Posterior vena cava (tissue), 2 donors: ENCODE measurements around the gene DTHD1. TPM values are rescaled to one million over a fixed set of nuclear protein-coding genes. Genes with fewer than 3 reads are reported as not detected.

Experiments
- DNase-seq: peaks from one replicate; pipeline ENCODE4 v3.0.0-alpha.2; 2020; ENCODE audit warnings: low spot score
- intact Hi-C, 2 donors: fragments of 100-400 bp; cut with DNase I; formaldehyde crosslinking; loops; one replicate each; pipeline versions ENCODE4 v1.14.1 to v1.14.2; 2022 to 2023
- long read RNA-seq, 2 donors: library from polyadenylated mRNA; unstranded; transcript quantifications; one replicate each; pipeline ENCODE4 v2.0.0, GENCODE V29; 2020 to 2021
- total RNA-seq, 2 donors: library from RNA; stranded (reverse); fragmentation: NEBNext Ultra II Directional; extraction: Animal tissue kit (Norgen Biotek cat#: 25700); gene quantifications; one replicate each; pipeline ENCODE4 v1.2.1, GENCODE V29; 2021
- donor health status: DM: yes; HTN: yes; CAD: no.
- donor health status: DM: yes; HTN: yes; CAD: no.

The DTHD1 gene
- under 1 TPM; 0.37 to 0.38 TPM for total RNA-seq
- long read RNA-seq, donor 1 = 0 reads
- long read RNA-seq, donor 2 = 0 reads

- intact Hi-C loops = no loop called here
- no peak for DNase-seq
Observed at GRCh38 chr4:36281384-36282106, at the start of gene DTHD1. TSS of gene DTHD1 (plus strand) at chr4:36281616. CDS start at chr4:36281759, 143 bp downstream.

GRCh38 chr4:36233567-36234266 is 47.7 kb upstream of the DTHD1 start:
- intact Hi-C loops = no loop called here
- no peak for DNase-seq

DNA sequence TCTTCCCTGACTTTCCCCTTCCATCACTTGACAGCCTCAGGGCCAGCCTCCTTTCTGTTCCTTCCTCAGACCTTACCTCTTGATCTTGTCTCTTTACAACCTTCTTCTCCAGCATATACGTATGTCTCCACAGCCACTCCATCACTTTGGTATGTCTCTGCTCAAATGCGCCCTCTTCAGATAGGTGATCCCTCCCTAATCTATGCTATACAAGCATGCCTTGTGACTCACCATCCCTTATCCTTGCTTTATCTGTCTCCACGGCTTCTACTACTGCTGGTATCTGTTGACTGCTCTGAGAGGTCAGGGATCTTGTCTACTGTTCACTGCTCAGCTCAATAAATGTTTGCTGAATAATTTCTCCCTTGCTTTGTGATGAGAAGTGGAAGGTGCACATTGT is 46.1 kb upstream of the DTHD1 start:
- intact Hi-C loops = no loop called here
- DNase-seq = no peak

DNA sequence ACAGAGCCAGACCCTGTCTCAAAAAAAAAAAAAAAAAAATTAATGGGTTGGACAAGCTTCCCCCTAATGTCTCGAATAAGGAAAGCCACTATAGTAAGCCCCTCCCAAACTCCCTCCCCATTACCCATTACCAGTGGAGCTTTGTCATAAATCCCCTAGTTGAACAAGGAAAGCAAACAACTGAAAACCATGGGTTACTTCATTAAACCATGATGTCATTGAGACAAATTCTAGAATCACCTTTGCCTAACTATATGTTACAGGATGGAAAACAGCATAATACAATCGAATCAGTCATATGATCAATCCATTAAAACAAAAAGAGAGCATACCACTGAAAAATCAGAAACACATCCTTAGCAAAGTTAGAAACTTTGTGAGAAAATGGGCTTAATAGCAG is 45.3 kb upstream of the DTHD1 start:
- no peak for DNase-seq
- intact Hi-C loops = no loop called here

DNA sequence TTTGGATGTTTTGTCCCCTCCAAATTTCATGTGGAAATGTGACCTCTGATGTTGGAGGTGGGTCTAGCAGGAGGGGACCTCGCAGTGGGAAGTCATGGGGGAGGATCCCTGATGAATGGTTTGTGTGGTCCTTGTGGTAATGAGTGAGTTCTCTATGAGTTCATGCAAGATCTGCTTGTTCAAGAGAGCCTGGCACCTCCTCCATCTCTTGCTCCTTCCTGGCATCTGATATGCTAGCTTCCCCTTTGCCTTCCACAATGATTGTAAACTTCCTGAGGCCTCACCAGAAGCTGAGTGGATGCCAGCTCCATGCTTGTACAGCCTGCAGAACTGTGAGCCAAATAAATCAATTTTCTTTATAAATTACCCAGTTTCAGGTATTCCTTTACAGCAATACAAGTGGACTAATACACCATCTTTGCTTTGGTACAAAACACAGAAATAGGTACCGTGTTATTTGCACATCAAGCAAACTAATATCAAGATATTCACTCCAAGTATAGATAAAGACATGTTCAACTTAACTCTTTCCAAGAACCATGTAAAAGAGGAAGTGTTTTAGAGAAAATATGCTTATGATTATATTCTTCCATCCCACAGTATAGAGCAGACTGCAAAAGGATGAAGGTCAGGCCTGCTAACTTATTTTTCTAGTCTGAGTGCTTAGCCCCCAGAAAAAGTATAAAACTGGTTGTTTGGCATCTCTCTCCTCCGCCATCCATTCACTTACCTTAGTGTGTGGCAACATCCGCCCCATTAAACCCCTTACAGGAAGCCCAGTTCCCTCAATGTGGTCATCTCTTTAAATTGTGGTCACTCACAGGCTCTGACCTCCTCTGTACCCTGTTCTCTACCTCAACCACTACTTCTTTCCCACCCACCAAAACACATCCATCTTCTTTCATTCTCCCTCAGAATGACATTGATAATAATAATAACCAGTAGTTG is 43.8 kb upstream of the DTHD1 start:
- DNase-seq = no peak
- intact Hi-C loops = no loop called here

GRCh38 chr4:36241771-36242170 is 39.6 kb upstream of the DTHD1 start:
- no peak for DNase-seq
- intact Hi-C loops = no loop called here

- intact Hi-C loops = no loop called here
- DNase-seq = no peak
Observed at GRCh38 chr4:36242629-36243354, 38.6 kb upstream of the DTHD1 start.

- DNase-seq = peak; percentile 83
- intact Hi-C loops = no loop called here
Observed at GRCh38 chr4:36243355-36244256, 37.8 kb upstream of the DTHD1 start.

DNA sequence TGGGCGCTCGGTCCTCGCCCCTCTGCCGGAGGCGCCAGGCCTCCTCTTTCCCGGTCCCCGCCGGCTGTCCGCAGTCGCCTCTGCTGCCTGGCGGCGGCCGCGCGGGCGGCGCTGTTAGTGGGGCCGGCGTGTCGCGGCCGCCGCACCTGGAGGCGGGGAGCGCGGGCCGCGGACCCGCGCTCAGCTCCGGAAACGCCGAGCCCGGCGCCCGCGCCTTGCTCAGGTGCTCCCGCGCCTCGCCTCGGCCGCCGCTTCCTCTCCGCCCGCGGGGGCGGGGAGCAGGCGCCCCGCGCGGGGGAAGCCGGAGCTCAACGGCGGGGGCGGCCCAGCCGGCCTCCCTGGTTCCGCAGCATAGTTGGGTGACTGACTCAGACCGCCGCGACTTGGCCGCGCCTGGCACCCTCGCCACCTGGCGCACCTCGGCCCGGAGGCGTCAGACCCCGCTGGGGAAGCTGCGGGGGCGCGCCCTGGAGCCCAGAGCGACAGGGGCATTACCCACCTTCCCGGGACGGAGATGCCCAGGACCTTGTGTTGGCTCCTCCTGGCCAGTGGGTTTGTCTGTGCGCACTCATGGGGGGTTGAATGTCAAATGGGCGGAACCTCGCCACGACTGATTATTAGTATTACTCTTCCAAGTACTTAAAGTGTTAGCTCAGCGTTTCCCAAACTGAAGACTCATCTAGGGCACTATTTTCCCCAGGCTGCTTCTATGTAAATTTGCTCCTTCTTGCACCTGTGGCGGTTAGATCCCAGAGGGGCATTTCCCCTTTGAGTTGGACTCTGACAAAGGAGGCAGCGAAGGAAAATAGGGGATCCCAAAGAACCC is 36.9 kb upstream of the DTHD1 start, which contains the start of gene ARAP2:
Gene ARAP2, minus strand, starts transcription at position 258 of the 826 bp plus-strand sequence. CDS start 15,028 bp downstream, outside the sequence.
- intact Hi-C loops = no loop called here
- peak; percentile 84 for DNase-seq

- intact Hi-C loops = no loop called here
- DNase-seq = no peak
Observed at GRCh38 chr4:36249610-36250009, 31.8 kb upstream of the DTHD1 start.

DNA sequence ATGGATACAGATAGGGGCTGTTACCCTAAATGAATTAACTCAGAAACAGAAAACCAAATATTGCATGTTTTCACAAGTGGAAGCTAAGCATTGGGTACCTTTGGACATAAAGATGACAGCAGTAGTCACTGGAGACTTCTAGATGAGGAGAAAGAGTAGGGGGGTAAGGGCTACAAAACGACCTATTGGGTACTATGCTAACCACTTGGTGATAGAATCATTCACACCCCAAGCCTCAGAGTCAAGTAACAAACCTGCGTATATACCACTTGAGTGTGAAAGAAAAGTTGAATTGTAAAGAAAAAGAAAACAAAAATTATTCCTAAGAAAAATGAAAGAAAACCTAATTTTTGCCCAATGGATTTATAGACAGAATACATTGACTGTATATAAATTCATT is 29.4 kb upstream of the DTHD1 start:
- intact Hi-C loops = no loop called here
- DNase-seq = no peak

DNA sequence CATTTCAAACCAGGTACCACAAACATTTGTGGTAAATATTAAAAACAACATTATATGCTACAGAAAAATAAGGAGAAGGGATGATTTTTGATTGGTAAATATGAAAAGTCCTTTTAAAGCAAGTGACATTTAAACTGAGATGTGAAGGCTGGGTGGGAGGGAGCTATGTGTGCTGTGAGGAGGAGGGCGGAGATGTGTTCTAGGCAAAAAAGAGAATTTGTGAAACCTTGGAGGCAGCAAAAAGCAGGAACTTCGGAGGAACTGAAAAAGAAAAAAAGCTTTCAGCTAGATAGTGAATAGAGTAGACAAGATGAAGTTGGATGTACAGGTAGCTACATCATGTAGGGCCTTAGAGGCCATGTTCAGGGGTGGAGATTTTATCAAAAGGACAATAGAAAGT is 27.0 kb upstream of the DTHD1 start:
- no peak for DNase-seq
- intact Hi-C loops = no loop called here

DNA sequence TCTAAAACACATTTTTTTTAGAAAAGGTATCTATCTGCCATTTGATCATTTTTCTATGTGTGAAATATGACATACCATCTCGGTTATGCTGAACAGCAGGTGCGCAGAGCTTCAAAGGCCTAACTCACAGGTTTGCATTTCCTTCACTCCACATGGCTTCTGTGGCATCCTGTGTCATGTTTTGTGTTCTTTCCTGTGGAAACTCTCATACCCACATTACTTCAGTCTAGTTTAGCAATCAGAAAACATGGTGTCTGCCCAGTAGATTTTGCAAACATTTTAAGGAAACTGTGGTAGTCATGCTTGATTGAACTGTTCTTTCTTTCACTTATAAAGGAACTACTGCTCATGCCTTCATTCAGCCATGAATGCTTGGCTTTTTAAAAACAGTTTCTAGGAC is 25.8 kb upstream of the DTHD1 start:
- DNase-seq = no peak
- intact Hi-C loops = no loop called here

DNA sequence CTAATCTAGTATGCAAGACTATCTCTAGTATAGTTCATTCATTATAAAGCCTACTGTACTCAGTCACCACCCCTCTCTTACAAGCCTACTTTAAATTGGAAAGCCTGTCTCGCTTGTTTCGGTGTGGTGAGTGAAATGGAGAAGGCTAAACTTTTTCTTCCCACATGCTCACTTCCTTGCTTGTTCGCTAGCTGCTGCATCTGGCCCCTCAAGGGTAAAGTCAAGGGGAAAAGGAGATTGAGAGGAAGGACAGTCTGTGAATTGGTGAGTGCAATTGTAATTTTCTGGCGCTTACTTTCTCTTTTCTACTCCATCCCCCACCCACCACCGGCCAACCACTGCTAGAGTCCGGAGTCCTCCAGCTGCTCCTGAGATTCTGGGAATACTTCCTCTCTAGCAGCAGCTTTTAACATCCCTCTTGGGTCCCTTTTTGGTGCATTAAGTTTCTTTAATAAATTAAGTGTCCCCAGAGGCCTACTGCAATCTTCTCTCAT is 25.0 kb upstream of the DTHD1 start:
- no peak for DNase-seq
- intact Hi-C loops = no loop called here

DNA sequence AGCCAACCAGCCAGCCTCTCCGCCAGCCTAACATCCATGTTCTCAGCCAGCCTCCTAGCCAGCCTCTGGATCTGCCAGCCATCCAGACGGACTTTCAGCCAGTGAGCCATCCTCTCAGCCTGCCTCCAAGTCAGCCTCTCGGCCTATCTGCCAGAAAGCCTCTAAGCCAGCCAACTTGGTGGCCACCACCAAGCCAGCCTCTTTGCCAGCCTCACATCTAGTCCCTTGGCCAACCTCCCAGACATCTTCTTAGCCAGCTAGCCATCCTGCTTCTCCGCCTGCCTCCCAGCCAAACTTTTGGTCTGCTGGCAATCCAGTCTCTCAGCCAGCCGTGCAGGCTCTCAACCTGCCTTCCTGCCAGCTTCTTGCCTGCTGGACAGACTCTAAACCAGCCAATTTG is 20.7 kb upstream of the DTHD1 start:
- DNase-seq = no peak
- intact Hi-C loops = no loop called here

DNA sequence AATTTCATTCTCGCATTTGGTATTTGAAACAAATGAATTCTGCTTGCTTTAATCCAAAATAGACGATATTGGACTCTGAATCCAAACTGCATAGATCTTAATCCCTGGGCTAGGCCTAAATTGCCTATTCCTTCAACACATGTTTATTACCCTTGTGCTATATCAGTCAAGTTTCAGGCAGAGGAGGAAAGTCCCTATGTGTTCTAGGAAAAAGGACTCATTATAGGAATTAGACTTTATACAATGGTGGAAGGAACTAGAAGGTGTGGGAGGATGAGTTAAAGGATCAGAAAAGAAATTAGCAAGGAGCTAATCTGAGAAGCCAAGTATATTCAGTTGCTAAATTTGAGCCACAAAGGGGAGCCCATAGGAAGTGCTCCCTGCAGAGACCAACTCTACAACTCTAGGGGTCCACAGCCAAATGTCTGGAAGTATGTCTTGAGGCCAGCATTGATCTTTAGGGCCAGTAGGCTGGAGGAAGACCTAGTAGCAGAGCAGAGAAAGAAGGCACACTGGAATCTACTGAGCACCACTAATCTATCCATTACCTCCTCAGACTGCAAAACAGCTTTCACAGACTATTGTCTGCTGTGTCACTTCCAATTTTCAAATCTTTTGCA is 17.1 kb upstream of the DTHD1 start:
- intact Hi-C loops = no loop called here
- no peak for DNase-seq
